Naive thymus-derived CD8-positive, alpha-beta T cell (primary cell): ENCODE results near the gene ZNF544. TPM values are rescaled to one million over a fixed set of nuclear protein-coding genes. Genes with fewer than 3 reads are reported as not detected.

Experiments used
- ATAC-seq, 2 donors: fragments of 150-1000 bp; cut with Tn5 transposase in 1 of 2; sonication (Bioruptor Pico), chemical (Tn5 transposase) in 1 of 2; 1 replicate in 1 of 2; 2 replicates in 1 of 2; pipeline ENCODE4 v1.10.0; 2021; ENCODE audit warnings: mild to moderate bottlenecking in 2 of 2, moderate library complexity in 2 of 2
- POLR2A ChIA-PET: fragments of 350-600 bp; sonication (Branson Sonifier 250); formaldehyde crosslinking; loops from one replicate; lab custom pipeline; 2021; ENCODE audit warnings: antibody characterized with exemption; lab: Charles Lee
- DNase-seq, 10 donors: peaks; one replicate each; pipeline versions ENCODE4 v3.0.0 to v3.0.0-alpha.2; 2020 to 2022
- H3K27ac Mint-ChIP-seq, 10 donors: one replicate each; pipeline ENCODE4 v1.8.0; 2020 to 2022; ENCODE audit warnings: mild to moderate bottlenecking in 10 of 10, mixed read lengths in 10 of 10, moderate library complexity in 4 of 10, inconsistent platforms in 1 of 10
- H3K27me3 Mint-ChIP-seq, 5 donors: one replicate each; pipeline ENCODE4 v1.8.0; 2021 to 2022; ENCODE audit warnings: mixed read lengths in 5 of 5
- H3K36me3 Mint-ChIP-seq, 3 donors: one replicate each; pipeline ENCODE4 v1.8.0; 2020 to 2022; ENCODE audit warnings: mixed read lengths in 3 of 3, mild to moderate bottlenecking in 2 of 3, inconsistent platforms in 1 of 3
- H3K4me1 Mint-ChIP-seq, 4 donors: one replicate each; pipeline ENCODE4 v1.8.0; 2021 to 2022; ENCODE audit warnings: mixed read lengths in 4 of 4
- H3K4me3 Mint-ChIP-seq, 10 donors: one replicate each; pipeline ENCODE4 v1.8.0; 2020 to 2022; ENCODE audit warnings: mild to moderate bottlenecking in 10 of 10, mixed read lengths in 10 of 10, moderate library complexity in 6 of 10, inconsistent platforms in 1 of 10
- H3K9me3 Mint-ChIP-seq, 9 donors: one replicate each; pipeline ENCODE4 v1.8.0; 2020 to 2022; ENCODE audit warnings: mixed read lengths in 9 of 9, mild to moderate bottlenecking in 3 of 9, inconsistent platforms in 1 of 9, moderate library complexity in 1 of 9
- polyA plus RNA-seq, 3 donors: library from polyadenylated mRNA; unstranded; fragments of 300-500 nt; fragmentation: Illumina TruSeq; gene quantifications; one replicate each; pipeline ENCODE4 v1.2.3, GENCODE V29; 2021
- total RNA-seq, 8 experiments: library from RNA in 2 of 8; stranded (reverse) in 2 of 8; gene quantifications; one replicate each; pipeline ENCODE4 v1.2.3 and lab custom pipeline; 2021 to 2026

Gene ZNF544
- total and polyA plus RNA-seq, 5 experiments from 2014 or later: 19.5 to 60.1 (median 35.2) TPM

DNA sequence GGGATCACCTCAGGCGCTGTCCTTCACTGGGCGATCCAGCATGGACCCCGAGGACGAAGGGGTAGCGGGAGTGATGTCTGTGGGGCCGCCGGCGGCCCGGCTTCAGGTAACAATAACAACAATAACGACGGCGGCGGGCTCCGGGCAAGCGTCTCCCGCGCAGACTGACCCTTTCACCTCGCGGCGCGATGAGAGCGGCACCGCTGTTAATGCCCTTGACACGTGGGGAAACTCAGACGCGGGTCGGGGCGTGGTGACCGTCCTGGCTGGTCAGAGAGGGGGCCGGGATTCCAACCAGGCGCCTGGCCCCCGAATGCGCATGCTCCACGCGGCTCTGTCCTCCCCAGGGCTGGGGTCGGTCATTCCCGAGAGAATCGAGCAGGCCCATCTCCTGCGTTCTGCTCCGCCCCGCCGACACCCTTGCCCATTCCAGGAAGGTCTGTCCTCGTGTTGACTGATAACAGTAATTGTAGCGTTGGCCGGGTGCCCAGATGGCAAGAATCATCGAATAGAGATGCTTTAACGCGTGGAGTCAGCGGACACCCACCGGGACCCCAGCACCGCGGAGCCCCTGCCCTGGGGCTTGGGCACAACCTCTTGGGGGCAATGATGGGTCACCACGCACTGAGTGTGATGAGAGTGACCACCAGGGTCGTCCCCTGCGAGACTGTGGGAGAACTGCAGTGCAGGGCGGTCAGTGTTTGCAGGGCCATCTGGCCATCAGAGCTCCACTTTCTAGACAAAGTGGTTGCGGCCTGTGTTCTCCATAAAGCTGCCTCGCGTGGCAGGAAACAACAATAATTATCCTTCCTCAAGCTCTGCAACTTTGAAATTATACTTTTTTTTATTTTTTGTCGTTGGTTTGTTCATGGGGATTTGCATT lies 50.6 kb downstream of the ZNF544 start:
- peaks cover 6 to 31% (median 29%) of the 10 kb centered on the region in 3 donors for H3K36me3 Mint-ChIP-seq
- POLR2A ChIA-PET: interaction anchor here (0.6 to 2.5 kb wide), 22 partner anchors 9 to 297 kb away, joined by 3 to 23 read pairs (median 4); partner anchors contain the start of genes ERVK3-1, RPS5, ZNF135 and ZNF274

DNA sequence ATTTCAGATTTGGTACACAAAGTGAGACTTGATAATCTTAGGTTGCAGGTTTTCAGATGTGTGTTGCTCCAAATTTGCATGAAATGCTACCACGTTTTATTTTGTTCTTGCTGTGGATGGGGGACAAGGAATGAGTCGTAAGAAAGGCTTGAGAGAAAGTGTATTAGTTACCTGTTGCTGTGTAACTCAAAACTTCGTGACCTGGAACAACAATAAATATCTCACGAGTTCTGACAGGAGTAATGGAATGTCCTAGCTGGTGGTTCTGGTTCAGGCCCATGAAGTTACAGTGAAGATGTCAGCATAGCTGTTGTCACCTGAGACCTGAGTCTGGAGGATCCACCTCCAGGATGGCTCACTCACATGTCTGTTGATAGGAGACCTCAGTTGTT lies 51.2 kb downstream of the ZNF544 start:
- ATAC-seq (no peak), DNase-seq (no peak)
- Mint-ChIP-seq H3K27ac (peak overlapping the region; percentile 91 to 99 (median 96)), H3K4me3 (peak overlapping the region; percentile 89 to 99 (median 96)), H3K27me3 (no peaks in the 10 kb centered on the region), H3K9me3 (peaks cover 0 to 30% (median 3%) of the 10 kb centered on the region in 9 donors), H3K36me3 (peaks cover under 1 to 26% (median 26%) of the 10 kb centered on the region in 3 donors), H3K4me1 (peaks cover 24 to 60% (median 49%) of the 10 kb centered on the region in 4 donors)
- POLR2A ChIA-PET: interaction anchor here (0.6 to 2.4 kb wide), 11 partner anchors 8 to 296 kb away, joined by 3 to 12 read pairs (median 4); partner anchors contain the start of genes ERVK3-1, ZNF497, ZNF544 and ZSCAN22

More for the DNA sequence above, 50.6 kb downstream of the ZNF544 start:
- Mint-ChIP-seq H3K4me1 (peaks cover 24 to 59% (median 49%) of the 10 kb centered on the region in 4 donors), H3K27ac (peak overlapping the region; percentile 91 to 99 (median 96)), H3K9me3 (peaks cover 0 to 35% (median 5%) of the 10 kb centered on the region in 9 donors), H3K4me3 (peak overlapping the region; percentile 89 to 99 (median 96)), H3K27me3 (no peaks in the 10 kb centered on the region)
- DNase-seq: peak in 9 of 10 donors; percentile 3 to 66 (median 22)
- ATAC-seq: peak in 1 of 2 donors; percentile 4

- Mint-ChIP-seq H3K27me3 (no peaks in the 10 kb centered on the region), H3K27ac (no peak overlapping the region)
Measured at GRCh38 chr19:58284199-58284598, 55.5 kb downstream of the ZNF544 start.

DNA sequence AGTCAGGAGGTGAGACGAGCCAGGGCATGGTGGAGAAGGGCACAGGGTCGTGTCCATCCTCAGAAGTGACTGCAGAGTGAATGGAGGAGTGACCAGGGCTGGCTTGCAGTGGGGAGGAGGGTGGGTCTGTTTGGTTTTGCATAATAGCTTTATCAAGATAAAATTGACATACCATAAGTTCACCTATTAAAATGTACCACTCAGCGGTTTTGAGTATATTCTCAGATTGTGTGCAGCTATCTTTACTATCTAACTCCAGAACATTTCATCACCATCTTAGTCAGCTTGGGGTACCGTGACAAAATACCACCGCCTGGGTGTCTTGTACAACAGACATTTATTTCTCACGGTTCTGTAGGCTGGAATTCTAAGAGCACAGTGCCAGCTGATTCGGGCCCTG lies 63.2 kb downstream of the ZNF544 start:
- H3K4me3 Mint-ChIP-seq: no peak overlapping the region
- POLR2A ChIA-PET: interaction anchor here (1.0 kb wide), 1 partner anchor 109 kb away, joined by 5 read pairs; the partner anchor contains the start of gene ZNF274

More at GRCh38 chr19:58284199-58284598, 55.5 kb downstream of the ZNF544 start:
- Mint-ChIP-seq H3K9me3 (peaks cover 0 to 15% (median 0%) of the 10 kb centered on the region in 9 donors), H3K4me3 (no peak overlapping the region), H3K4me1 (peaks cover 18 to 41% (median 34%) of the 10 kb centered on the region in 4 donors), H3K36me3 (peaks cover 5 to 50% (median 41%) of the 10 kb centered on the region in 3 donors)
- ATAC-seq: no peak
- DNase-seq: no peak
- POLR2A ChIA-PET: interaction anchor here (0.8 kb wide), 1 partner anchor 16 kb away, joined by 6 read pairs; no protein-coding TSS in a partner anchor

GRCh38 chr19:58294743-58295374 lies 66.1 kb downstream of the ZNF544 start:
- Mint-ChIP-seq H3K36me3 (peaks cover 39 to 80% (median 79%) of the 10 kb centered on the region in 3 donors), H3K27me3 (no peaks in the 10 kb centered on the region), H3K4me1 (peaks cover 0 to 6% (median under 1%) of the 10 kb centered on the region in 4 donors), H3K9me3 (peaks cover 0 to 73% (median 32%) of the 10 kb centered on the region in 9 donors), H3K4me3 (peak overlapping the region in 1 of 10 donors; percentile 41), H3K27ac (no peak overlapping the region)
- ATAC-seq (no peak), DNase-seq (no peak)
- POLR2A ChIA-PET: no interaction called here

More for the DNA sequence above, 63.2 kb downstream of the ZNF544 start:
- Mint-ChIP-seq H3K9me3 (peaks cover 0 to 64% (median 32%) of the 10 kb centered on the region in 9 donors), H3K36me3 (peaks cover 39 to 91% (median 80%) of the 10 kb centered on the region in 3 donors), H3K27me3 (no peaks in the 10 kb centered on the region), H3K4me1 (peaks cover 0 to 4% (median under 1%) of the 10 kb centered on the region in 4 donors), H3K27ac (no peak overlapping the region)
- ATAC-seq (no peak), DNase-seq (no peak)

DNA sequence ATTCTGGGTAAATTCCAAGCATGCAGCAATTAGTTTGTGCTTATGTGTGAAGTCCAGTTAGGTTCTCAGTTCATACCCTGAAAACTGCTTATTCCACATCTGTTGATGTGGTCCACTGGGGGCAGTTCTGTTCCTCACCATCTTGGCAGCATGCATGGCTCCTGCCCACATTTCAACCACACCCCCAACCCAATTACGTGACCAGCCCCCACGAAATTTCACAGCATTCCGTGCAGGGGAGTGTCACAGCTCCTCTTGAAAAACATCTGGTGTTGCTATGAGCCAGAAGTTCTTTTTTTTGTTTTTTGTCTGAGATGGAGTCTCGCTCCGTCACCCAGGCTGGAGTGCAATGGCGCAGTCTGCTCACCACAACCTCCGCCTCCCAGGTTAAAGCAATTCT lies 67.4 kb downstream of the ZNF544 start:
- Mint-ChIP-seq H3K4me3 (no peak overlapping the region), H3K9me3 (peaks cover 0 to 77% (median 28%) of the 10 kb centered on the region in 9 donors), H3K27me3 (no peaks in the 10 kb centered on the region), H3K4me1 (peaks cover 0 to 6% (median 5%) of the 10 kb centered on the region in 4 donors), H3K36me3 (peaks cover 38 to 87% (median 79%) of the 10 kb centered on the region in 3 donors), H3K27ac (no peak overlapping the region)
- ATAC-seq (no peak), DNase-seq (no peak)
- POLR2A ChIA-PET: no interaction called here

DNA sequence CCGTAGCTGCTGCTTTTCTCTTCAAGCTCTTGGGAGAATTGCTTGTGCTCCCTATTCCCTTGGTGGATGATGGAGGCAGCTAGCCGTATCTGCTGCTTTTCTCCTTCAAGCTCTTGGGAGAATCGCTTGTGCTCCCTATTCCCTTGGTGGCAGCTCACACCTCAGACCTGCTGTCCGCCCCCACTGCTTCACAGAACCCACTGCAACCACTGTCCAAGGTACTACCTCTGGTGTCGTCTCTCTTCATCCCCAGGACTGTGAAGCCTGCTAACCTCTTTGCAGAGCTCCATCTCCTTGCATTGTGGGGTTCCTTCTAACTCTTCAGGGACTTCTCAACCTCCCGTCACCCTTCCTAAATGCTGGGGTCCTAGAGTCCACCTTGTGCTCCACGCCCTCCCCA lies 71.9 kb downstream of the ZNF544 start:
- Mint-ChIP-seq H3K4me1 (peaks cover 13 to 20% (median 15%) of the 10 kb centered on the region in 4 donors), H3K27me3 (no peaks in the 10 kb centered on the region), H3K36me3 (peaks cover 0 to 62% (median 44%) of the 10 kb centered on the region in 3 donors), H3K4me3 (no peak overlapping the region), H3K9me3 (peaks cover 0 to 40% (median 10%) of the 10 kb centered on the region in 9 donors), H3K27ac (no peak overlapping the region)
- no peak for ATAC-seq
- no peak for DNase-seq
- POLR2A ChIA-PET: interaction anchor here (0.8 to 1.4 kb wide), 3 partner anchors 17 to 117 kb away, joined by 4 to 6 read pairs (median 4); partner anchors contain the start of gene ZNF497

- Mint-ChIP-seq H3K36me3 (peaks cover 0 to 54% (median 49%) of the 10 kb centered on the region in 3 donors), H3K4me3 (peak overlapping the region; percentile 95 to 100 (median 100)), H3K27ac (peak overlapping the region; percentile 99 to 100 (median 100)), H3K27me3 (no peaks in the 10 kb centered on the region), H3K9me3 (peaks cover 0 to 18% (median 0%) of the 10 kb centered on the region in 9 donors), H3K4me1 (peaks cover 22 to 53% (median 49%) of the 10 kb centered on the region in 4 donors)
- peak in 1 of 10 donors; percentile 47 for DNase-seq
- POLR2A ChIA-PET: interaction anchor here (0.6 to 3.2 kb wide), 8 partner anchors 21 to 215 kb away, joined by 4 to 16 read pairs (median 8); partner anchors contain the start of genes ZBTB45, ZNF274, ZNF544 and ZNF8
- no peak for ATAC-seq
Measured at GRCh38 chr19:58304255-58304654, 75.5 kb downstream of the ZNF544 start.

DNA sequence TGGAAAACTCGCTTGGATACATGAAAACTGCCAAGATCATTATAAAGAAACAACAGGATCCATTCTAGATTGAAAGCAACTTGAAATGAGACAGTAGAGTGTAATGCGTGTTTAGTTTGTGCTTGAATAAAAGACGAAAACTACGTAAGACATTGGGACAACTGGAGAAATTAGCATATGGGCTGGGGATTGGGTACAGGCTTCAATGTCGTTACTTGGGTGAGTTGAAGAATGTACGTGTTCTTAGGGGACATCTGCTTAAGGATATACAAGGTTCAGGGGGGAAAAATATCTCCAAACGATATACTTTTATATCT lies 76.0 kb downstream of the ZNF544 start:
- Mint-ChIP-seq H3K4me3 (peak overlapping the region; percentile 95 to 100 (median 100)), H3K4me1 (peaks cover 22 to 57% (median 53%) of the 10 kb centered on the region in 4 donors), H3K27ac (peak overlapping the region; percentile 99 to 100 (median 100)), H3K9me3 (peaks cover 0 to 17% (median 0%) of the 10 kb centered on the region in 9 donors), H3K36me3 (peaks cover 0 to 57% (median 48%) of the 10 kb centered on the region in 3 donors), H3K27me3 (no peaks in the 10 kb centered on the region)
- no peak for DNase-seq
- POLR2A ChIA-PET: interaction anchor here (0.6 to 3.2 kb wide), 10 partner anchors 21 to 215 kb away, joined by 3 to 18 read pairs (median 8); partner anchors contain the start of genes ZBTB45, ZNF274, ZNF497 and ZNF544
- ATAC-seq: no peak

- DNase-seq (peak; percentile 84 to 98 (median 94)), ATAC-seq (peak; percentile 94 to 95)
- Mint-ChIP-seq H3K27me3 (no peaks in the 10 kb centered on the region), H3K27ac (peak within 1 kb of the TSS; percentile 99 to 100 (median 100)), H3K4me3 (peak within 1 kb of the TSS; percentile 95 to 100 (median 100)), H3K9me3 (peaks cover 0 to 13% (median 0%) of the 10 kb centered on the region in 9 donors), H3K36me3 (peaks cover 0 to 57% (median 46%) of the 10 kb centered on the region in 3 donors), H3K4me1 (peaks cover 19 to 63% (median 54%) of the 10 kb centered on the region in 4 donors)
- POLR2A ChIA-PET: interaction anchor here (0.6 to 3.2 kb wide), 14 partner anchors 13 to 214 kb away, joined by 3 to 18 read pairs (median 6); partner anchors contain the start of genes ZBTB45, ZNF274, ZNF497 and ZNF544
Measured at GRCh38 chr19:58305065-58305931, 76.6 kb downstream of the ZNF544 start, which contains the start of gene ERVK3-1. Gene ERVK3-1 (plus strand): TSS chr19:58305377. CDS start chr19:58312169, 6,792 bp downstream.
